WTC11 (cell line): ENCODE data around the gene LRTM2. TPM values are rescaled to one million over a fixed set of nuclear protein-coding genes. Genes with fewer than 3 reads are reported as not detected.

ENCODE experiments used
- ATAC-seq: fragments of 200-7000 bp; cut with Tn5 transposase; 2 replicates; pipeline ENCODE4 v1.10.0; 2021; ENCODE audit warnings: mild to moderate bottlenecking, moderate library complexity
- CTCF ChIA-PET: fragments of 300-600 bp; sonication (Branson Sonifier 250); formaldehyde crosslinking; loops from one replicate; lab custom pipeline; 2021; ENCODE audit warnings: antibody characterized with exemption; lab: Charles Lee
- POLR2A ChIA-PET: fragments of 350-600 bp; sonication (Branson Sonifier 250); formaldehyde crosslinking; loops from one replicate; lab custom pipeline; 2021; ENCODE audit warnings: antibody characterized with exemption; lab: Charles Lee
- DNase-seq: peaks from one replicate; pipeline ENCODE4 v3.0.0; 2021; ENCODE audit warnings: low spot score
- H3K27ac Mint-ChIP-seq: 2 replicates; pipeline ENCODE4 v1.8.0; 2021; ENCODE audit warnings: mixed read lengths
- H3K27me3 Mint-ChIP-seq: 2 replicates; pipeline ENCODE4 v1.8.0; 2021; ENCODE audit warnings: low read depth, mild to moderate bottlenecking, moderate library complexity, mixed read lengths
- H3K36me3 Mint-ChIP-seq: 2 replicates; pipeline ENCODE4 v1.8.0; 2021; ENCODE audit warnings: mixed read lengths
- H3K4me1 Mint-ChIP-seq: 2 replicates; pipeline ENCODE4 v1.8.0; 2022; ENCODE audit warnings: mixed read lengths
- H3K4me3 Mint-ChIP-seq: 2 replicates; pipeline ENCODE4 v1.8.0; 2021; ENCODE audit warnings: mild to moderate bottlenecking, moderate library complexity, mixed read lengths
- H3K9me3 Mint-ChIP-seq: 2 replicates; pipeline ENCODE4 v1.8.0; 2021; ENCODE audit warnings: mixed read lengths
- ARID4B ChIP-seq: sonication (generic); formaldehyde crosslinking; IDR thresholded peaks from 2 replicates; pipeline ENCODE4 v1.8.0; 2023; ENCODE audit warnings: missing genetic modification reagents, mild to moderate bottlenecking, borderline replicate concordance
- FOXJ3 ChIP-seq: sonication (generic); formaldehyde crosslinking; IDR thresholded peaks from 2 replicates; pipeline ENCODE4 v1.9.0; 2021; ENCODE audit warnings: missing genetic modification reagents, mild to moderate bottlenecking, borderline replicate concordance
- FOXK1 ChIP-seq: sonication (generic); formaldehyde crosslinking; IDR thresholded peaks from 2 replicates; pipeline ENCODE4 v1.8.0; 2022; ENCODE audit warnings: mild to moderate bottlenecking, moderate library complexity, missing genetic modification reagents
- NFATC4 ChIP-seq: fragments of 250-450 bp; sonication (Bioruptor Pico); IDR thresholded peaks from 2 replicates; pipeline ENCODE4 v1.9.0; 2021; ENCODE audit warnings: mild to moderate bottlenecking
- SP1 ChIP-seq: sonication (generic); formaldehyde crosslinking; conservative IDR thresholded peaks from 2 replicates; pipeline ENCODE4 v1.8.1; 2022; ENCODE audit warnings: missing genetic modification reagents
- TEAD4 ChIP-seq: sonication (generic); formaldehyde crosslinking; IDR thresholded peaks from 2 replicates; pipeline ENCODE4 v1.8.0; 2022; ENCODE audit warnings: mild to moderate bottlenecking, missing genetic modification reagents
- ZNF232 ChIP-seq: sonication (generic); formaldehyde crosslinking; IDR thresholded peaks from 2 replicates; pipeline ENCODE4 v1.8.0; 2022; ENCODE audit warnings: mild to moderate bottlenecking, missing genetic modification reagents
- total RNA-seq: library from RNA; stranded (reverse); gene quantifications from 3 replicates; pipeline ENCODE4 v1.2.3, GENCODE V29; 2021
- TF ChIP-seq, protein P1 (sequence below): sonication (generic); formaldehyde crosslinking; IDR thresholded peaks from 2 replicates; pipeline ENCODE4 v1.8.0; 2022; ENCODE audit warnings: mild to moderate bottlenecking, missing genetic modification reagents
- TF ChIP-seq, protein P2 (sequence below): sonication (generic); formaldehyde crosslinking; conservative IDR thresholded peaks from 2 replicates; pipeline ENCODE4 v1.8.1; 2023; ENCODE audit warnings: mild to moderate bottlenecking, low read depth, missing genetic modification reagents, moderate library complexity
- TF ChIP-seq, protein P3 (sequence below): fragments of 250-450 bp; sonication (Bioruptor Pico); IDR thresholded peaks from 2 replicates; pipeline ENCODE4 v1.9.0; 2021; ENCODE audit warnings: mild to moderate bottlenecking

Gene LRTM2
- total RNA-seq, 1 experiment from 2014 or later = 0.66 TPM

- CTCF ChIA-PET = no interaction called here
- H3K36me3 Mint-ChIP-seq = no peaks in the 10 kb centered on the region
- TF ChIP-seq ZNF232 (CRISPR knock-in tag) = no peak
- TF ChIP-seq, protein P1, sequence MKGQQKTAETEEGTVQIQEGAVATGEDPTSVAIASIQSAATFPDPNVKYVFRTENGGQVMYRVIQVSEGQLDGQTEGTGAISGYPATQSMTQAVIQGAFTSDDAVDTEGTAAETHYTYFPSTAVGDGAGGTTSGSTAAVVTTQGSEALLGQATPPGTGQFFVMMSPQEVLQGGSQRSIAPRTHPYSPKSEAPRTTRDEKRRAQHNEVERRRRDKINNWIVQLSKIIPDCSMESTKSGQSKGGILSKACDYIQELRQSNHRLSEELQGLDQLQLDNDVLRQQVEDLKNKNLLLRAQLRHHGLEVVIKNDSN (CRISPR knock-in tag) = no peak
- TF ChIP-seq, protein P2, sequence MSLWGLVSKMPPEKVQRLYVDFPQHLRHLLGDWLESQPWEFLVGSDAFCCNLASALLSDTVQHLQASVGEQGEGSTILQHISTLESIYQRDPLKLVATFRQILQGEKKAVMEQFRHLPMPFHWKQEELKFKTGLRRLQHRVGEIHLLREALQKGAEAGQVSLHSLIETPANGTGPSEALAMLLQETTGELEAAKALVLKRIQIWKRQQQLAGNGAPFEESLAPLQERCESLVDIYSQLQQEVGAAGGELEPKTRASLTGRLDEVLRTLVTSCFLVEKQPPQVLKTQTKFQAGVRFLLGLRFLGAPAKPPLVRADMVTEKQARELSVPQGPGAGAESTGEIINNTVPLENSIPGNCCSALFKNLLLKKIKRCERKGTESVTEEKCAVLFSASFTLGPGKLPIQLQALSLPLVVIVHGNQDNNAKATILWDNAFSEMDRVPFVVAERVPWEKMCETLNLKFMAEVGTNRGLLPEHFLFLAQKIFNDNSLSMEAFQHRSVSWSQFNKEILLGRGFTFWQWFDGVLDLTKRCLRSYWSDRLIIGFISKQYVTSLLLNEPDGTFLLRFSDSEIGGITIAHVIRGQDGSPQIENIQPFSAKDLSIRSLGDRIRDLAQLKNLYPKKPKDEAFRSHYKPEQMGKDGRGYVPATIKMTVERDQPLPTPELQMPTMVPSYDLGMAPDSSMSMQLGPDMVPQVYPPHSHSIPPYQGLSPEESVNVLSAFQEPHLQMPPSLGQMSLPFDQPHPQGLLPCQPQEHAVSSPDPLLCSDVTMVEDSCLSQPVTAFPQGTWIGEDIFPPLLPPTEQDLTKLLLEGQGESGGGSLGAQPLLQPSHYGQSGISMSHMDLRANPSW (CRISPR knock-in tag) = no peak
- DNase-seq (peak; percentile 4), ATAC-seq (no peak)
- H3K4me1 Mint-ChIP-seq = peaks cover 6% of the 10 kb centered on the region; the same call in 1 of the 2 replicates
- H3K27ac Mint-ChIP-seq = no peak overlapping the region
- 0 out of 2 replicates have a peak, but pooled peaks cover 3% of the 10 kb centered on the region for H3K9me3 Mint-ChIP-seq
- POLR2A ChIA-PET = no interaction called here
- no peak overlapping the region for H3K4me3 Mint-ChIP-seq
- no peaks in the 10 kb centered on the region for H3K27me3 Mint-ChIP-seq
These were observed 13.9 kb upstream of the LRTM2 start for GRCh38 chr12:1806301-1807086.

DNA sequence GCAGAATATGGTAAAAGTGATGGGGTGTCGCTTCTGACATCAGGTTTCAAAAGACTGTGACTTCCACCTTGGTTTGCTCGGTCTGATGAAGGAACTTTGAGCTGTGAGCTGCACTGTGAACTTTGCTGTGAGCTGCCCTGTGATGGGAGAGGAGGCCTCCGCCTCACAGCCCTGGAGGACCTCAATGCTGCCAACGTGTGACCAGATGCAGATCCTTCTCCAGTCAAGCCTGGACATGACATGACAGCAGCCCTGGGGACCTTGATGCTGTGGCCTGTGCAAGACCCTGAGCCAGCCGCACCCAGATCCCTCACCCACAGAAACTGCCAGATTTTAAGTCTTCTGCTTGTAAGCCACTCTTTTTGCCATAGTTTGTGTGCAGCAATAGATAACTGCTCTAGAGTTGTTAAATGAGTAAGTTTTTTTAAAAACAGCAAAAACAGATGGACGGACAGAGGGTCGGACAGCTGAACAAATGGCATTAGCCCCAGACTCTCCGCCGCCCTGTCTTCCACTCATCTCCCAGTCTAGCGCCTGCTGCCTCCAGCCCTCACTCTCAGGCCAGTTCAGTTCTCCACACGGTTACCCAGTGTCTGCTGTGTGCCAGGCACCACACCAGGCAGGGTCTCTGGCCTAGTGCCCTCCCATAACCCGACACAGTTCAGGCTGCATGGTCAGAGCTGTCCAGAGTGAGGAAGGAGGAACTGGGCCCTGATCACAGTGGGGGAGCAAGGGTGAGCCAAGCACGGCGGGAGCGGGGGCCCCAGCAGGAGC lies 13.1 kb upstream of the LRTM2 start:
- 0 out of 2 replicates have a peak, but pooled peaks cover 3% of the 10 kb centered on the region for H3K9me3 Mint-ChIP-seq
- no peak overlapping the region for H3K4me3 Mint-ChIP-seq
- H3K36me3 Mint-ChIP-seq = no peaks in the 10 kb centered on the region
- no peak for ATAC-seq
- ChIA-PET CTCF (no interaction called here), POLR2A (no interaction called here)
- H3K27me3 Mint-ChIP-seq = no peaks in the 10 kb centered on the region
- TF ChIP-seq NFATC4 (CRISPR knock-in tag) (no peak), FOXK1 (CRISPR knock-in tag) (no peak), TEAD4 (CRISPR knock-in tag) (no peak), ARID4B (no peak), FOXJ3 (CRISPR knock-in tag) (no peak), SP1 (CRISPR knock-in tag) (no peak)
- TF ChIP-seq, protein P3, sequence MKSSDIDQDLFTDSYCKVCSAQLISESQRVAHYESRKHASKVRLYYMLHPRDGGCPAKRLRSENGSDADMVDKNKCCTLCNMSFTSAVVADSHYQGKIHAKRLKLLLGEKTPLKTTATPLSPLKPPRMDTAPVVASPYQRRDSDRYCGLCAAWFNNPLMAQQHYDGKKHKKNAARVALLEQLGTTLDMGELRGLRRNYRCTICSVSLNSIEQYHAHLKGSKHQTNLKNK = no peak
- DNase-seq = no peak
- H3K27ac Mint-ChIP-seq = no peak overlapping the region
- peaks cover 6% of the 10 kb centered on the region; the same call in 1 of the 2 replicates for H3K4me1 Mint-ChIP-seq
